ENCODE results near the gene TMEM54. TPM values are rescaled to one million over a fixed set of nuclear protein-coding genes. Genes with fewer than 3 reads are reported as not detected.

TMEM54 gene, protein sequence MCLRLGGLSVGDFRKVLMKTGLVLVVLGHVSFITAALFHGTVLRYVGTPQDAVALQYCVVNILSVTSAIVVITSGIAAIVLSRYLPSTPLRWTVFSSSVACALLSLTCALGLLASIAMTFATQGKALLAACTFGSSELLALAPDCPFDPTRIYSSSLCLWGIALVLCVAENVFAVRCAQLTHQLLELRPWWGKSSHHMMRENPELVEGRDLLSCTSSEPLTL
- total RNA-seq, result 10 to 100 TPM in 1 of 2 donors, 1 to 10 TPM in 1; 8.6 to 12.3 TPM
- 5.8 TPM for polyA plus RNA-seq (2013, experiment 1 of 2)
- 5.7 TPM for polyA plus RNA-seq (2013, experiment 2 of 2)
- long read RNA-seq, experiment 1, transcript TMEM54-202 (6 exons, 999 nt), result major isoform, 7 of 11 reads
- long read RNA-seq, experiment 1, partial matches to known transcripts, result 0 of 11 reads
- long read RNA-seq, experiment 1, other reads (novel, unspliced or antisense), result 4 of 11 reads
- long read RNA-seq, experiment 2, transcript TMEM54-202 (6 exons, 999 nt), result major isoform, 7 of 11 reads
- long read RNA-seq, experiment 2, partial matches to known transcripts, result 0 of 11 reads
- long read RNA-seq, experiment 2, other reads (novel, unspliced or antisense), result 3 of 11 reads
- long read RNA-seq, experiment 3, partial matches to known transcripts, result 0 of 4 reads
- long read RNA-seq, experiment 3, other reads (novel, unspliced or antisense), result 3 of 4 reads
- long read RNA-seq, experiment 4, result 0 reads

- peak; percentile 74 for DNase-seq
Measured at GRCh38 chr1:32900956-32901822, at the start of gene TMEM54. Gene TMEM54, minus strand, starts transcription at chr1:32901389. Its CDS starts 151 bp downstream, at chr1:32901238.

DNA sequence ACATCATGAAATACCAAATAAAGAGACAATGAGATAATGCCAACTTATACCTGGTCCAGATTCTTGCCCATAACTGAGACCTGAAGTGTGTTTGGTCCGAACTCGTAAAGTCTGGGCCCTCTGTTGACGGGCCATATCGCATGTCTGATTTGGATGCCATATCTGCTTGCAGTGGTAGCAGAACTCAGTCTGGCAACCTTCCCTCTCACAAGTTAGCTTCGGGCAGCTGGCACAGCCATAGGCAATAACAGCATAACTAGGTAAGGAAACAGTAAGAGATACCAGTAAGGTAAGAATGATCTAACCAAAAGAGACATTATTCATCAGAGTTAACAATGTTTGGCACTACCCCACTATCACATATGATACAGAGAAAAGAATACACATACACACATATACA is 48.3 kb upstream of the TMEM54 start:
- H3K9me3 Mint-ChIP-seq, result no peaks in the 10 kb centered on the region
- H3K27ac Mint-ChIP-seq, result peak overlapping the region; percentile 68
- no peak overlapping the region for H3K4me3 Mint-ChIP-seq

More at GRCh38 chr1:32900956-32901822, at the start of gene TMEM54:
- H3K4me3 Mint-ChIP-seq, result peak within 1 kb of the TSS; percentile 64
- Histone ChIP-seq H3K9me3 (ENCODE audit: control insufficient read depth, low read length) (no peaks in the 10 kb centered on the region), H3K4me3 (ENCODE audit: low read length) (peak within 1 kb of the TSS; percentile 69), H3K27ac (ENCODE audit: low read depth, low read length) (no peak within 1 kb of the TSS), H3K4me1 (ENCODE audit: control insufficient read depth, insufficient read depth, low read length) (peaks cover 4% of the 10 kb centered on the region), H3K9ac (ENCODE audit: extremely low read depth, low read length, poor library complexity, severe bottlenecking) (no peak within 1 kb of the TSS), H3K36me3 (ENCODE audit: control insufficient read depth, insufficient read depth, low read length) (no peaks in the 10 kb centered on the region), H3K27me3 (ENCODE audit: control insufficient read depth, insufficient read depth, low read length, poor library complexity, severe bottlenecking) (peaks cover 59% of the 10 kb centered on the region)
- no peaks in the 10 kb centered on the region for H3K4me1 Mint-ChIP-seq
- TF ChIP-seq CTCF (conservative IDR thresholded peaks at IDR 0.05), result no peak
- no peak within 1 kb of the TSS for H3K27ac Mint-ChIP-seq
- H3K27me3 Mint-ChIP-seq (ENCODE audit: insufficient read depth), result peaks cover 85% of the 10 kb centered on the region
- H3K9me3 Mint-ChIP-seq, result no peaks in the 10 kb centered on the region
- 3 to 5% methylated on average over 10 to 92 of the region's 92 CpGs for WGBS, 2 experiments (ENCODE audit: insufficient coverage in 1 of 2, insufficient read length in 1 of 2)
- no peaks in the 10 kb centered on the region for H3K36me3 Mint-ChIP-seq (ENCODE audit: low read depth)

More for the DNA sequence above, 48.3 kb upstream of the TMEM54 start:
- no peaks in the 10 kb centered on the region for H3K27me3 Mint-ChIP-seq (ENCODE audit: insufficient read depth)
- peaks cover 10% of the 10 kb centered on the region for H3K4me1 ChIP-seq (ENCODE audit: control insufficient read depth, insufficient read depth, low read length)
- no peaks in the 10 kb centered on the region for H3K9me3 ChIP-seq (ENCODE audit: control insufficient read depth, low read length)
- WGBS, 2 experiments (ENCODE audit: insufficient coverage in 1 of 2, insufficient read length in 1 of 2), result 88 to 98% methylated on average over 4 to 5 of the region's 5 CpGs
- H3K9ac ChIP-seq (ENCODE audit: extremely low read depth, low read length, poor library complexity, severe bottlenecking), result no peak overlapping the region
- no peak for TF ChIP-seq CTCF (conservative IDR thresholded peaks at IDR 0.05)
- peak overlapping the region; percentile 16 for H3K4me3 ChIP-seq (ENCODE audit: low read length)
- H3K27ac ChIP-seq (ENCODE audit: low read depth, low read length), result no peak overlapping the region
- no peaks in the 10 kb centered on the region for H3K27me3 ChIP-seq (ENCODE audit: control insufficient read depth, insufficient read depth, low read length, poor library complexity, severe bottlenecking)
- DNase-seq, result no peak
- peaks cover 23% of the 10 kb centered on the region for H3K4me1 Mint-ChIP-seq
- H3K36me3 ChIP-seq (ENCODE audit: control insufficient read depth, insufficient read depth, low read length), result peaks cover 40% of the 10 kb centered on the region
- peaks cover 40% of the 10 kb centered on the region for H3K36me3 Mint-ChIP-seq (ENCODE audit: low read depth)
